ENCODE results near the gene TGFB1.

TGFB1 gene

DNA sequence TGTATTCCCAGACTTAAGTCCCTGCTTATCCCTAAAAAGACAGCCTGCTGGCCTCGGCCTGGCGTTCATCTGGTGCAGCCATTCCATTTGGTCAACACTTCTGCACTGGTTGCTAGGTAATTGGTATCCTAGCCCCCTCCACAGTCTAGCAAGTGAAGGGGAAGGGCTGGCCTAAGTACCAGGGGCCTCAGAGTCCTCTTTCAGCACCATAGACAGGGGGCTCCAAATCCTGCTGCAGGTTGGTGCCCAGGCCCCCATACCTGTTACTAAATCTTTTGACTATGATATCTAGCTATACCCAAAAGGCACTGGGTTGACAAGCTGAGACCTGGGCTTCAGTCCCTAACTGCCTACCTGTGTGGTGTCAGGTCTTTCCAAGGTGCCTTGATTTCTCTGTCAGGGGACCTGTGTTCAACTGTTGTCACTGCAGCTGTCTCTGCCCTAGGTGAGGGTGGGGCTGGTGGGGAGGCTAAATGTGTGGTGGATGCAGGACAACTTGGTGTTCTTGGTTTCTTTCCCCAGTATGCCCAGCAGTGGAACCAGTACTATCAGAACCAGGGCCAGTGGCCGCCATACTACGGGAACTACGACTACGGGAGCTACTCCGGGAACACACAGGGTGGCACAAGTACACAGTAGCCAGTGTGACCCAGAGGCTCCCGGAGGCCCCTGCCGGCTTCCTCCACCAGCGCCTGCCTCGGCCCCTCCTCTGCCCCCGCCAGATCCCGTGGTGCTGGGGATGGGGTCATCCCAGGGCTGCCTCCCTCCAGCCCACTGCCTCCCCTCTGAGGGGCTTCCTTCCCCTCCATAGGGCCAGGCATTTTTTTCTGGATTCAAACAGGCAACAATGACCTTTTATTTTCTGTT is 47.6 kb downstream of the TGFB1 start:
- in situ Hi-C loops (cut with MboI; ENCODE audit: low pct_unique_long_range_greater_than_20kb, low sequenced_read_pairs, unreplicated experiment) = no loop called here

DNA sequence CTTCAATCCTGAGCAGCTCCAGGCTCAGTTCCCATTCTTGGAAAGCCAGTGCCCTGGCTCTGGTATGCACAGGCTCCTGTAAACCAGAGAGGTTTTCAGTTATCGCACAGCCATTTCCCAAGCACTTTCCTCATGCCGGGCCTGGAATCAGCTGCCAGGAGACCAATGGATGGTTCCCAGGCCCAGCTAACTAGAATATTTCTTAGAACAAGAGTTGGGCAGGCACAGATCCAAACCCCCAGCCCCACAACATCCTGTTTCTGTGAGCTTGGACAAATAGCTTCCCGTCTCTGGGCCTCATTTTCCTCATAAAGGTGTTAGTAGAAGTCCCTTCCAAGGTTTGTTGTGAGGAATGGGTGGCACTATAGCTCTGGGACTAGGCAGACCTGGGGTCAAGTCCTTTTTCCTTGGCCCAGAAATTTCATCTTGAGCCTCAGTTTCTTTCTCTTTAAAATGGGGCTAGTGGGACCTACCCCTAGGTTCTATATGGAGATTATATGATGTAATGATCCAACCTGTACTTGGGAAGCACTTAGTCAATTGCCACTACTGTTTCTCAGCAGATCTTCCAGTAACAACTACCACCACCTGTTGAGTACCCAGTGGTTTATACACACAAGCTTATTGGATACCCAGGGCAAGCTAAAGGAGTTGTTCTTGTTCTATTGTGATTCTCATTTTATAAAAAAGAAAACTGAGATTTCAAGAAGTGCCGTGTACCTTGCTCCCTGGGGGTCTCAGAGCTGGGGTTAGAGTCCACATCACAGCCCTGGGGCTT is 48.8 kb downstream of the TGFB1 start:
- TF ChIP-seq, protein P1, sequence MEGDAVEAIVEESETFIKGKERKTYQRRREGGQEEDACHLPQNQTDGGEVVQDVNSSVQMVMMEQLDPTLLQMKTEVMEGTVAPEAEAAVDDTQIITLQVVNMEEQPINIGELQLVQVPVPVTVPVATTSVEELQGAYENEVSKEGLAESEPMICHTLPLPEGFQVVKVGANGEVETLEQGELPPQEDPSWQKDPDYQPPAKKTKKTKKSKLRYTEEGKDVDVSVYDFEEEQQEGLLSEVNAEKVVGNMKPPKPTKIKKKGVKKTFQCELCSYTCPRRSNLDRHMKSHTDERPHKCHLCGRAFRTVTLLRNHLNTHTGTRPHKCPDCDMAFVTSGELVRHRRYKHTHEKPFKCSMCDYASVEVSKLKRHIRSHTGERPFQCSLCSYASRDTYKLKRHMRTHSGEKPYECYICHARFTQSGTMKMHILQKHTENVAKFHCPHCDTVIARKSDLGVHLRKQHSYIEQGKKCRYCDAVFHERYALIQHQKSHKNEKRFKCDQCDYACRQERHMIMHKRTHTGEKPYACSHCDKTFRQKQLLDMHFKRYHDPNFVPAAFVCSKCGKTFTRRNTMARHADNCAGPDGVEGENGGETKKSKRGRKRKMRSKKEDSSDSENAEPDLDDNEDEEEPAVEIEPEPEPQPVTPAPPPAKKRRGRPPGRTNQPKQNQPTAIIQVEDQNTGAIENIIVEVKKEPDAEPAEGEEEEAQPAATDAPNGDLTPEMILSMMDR (IDR thresholded peaks at IDR 0.05; ENCODE audit: extremely low read depth, insufficient read depth, missing control alignments) = no peak
- in situ Hi-C loops (cut with MboI; ENCODE audit: low pct_unique_long_range_greater_than_20kb, low sequenced_read_pairs, unreplicated experiment) = no loop called here
- DNase-seq (ENCODE audit: low spot score) = no peak

More for the DNA sequence above, 47.6 kb downstream of the TGFB1 start:
- no peak for DNase-seq (ENCODE audit: low spot score)
- TF ChIP-seq, protein P1 (IDR thresholded peaks at IDR 0.05; ENCODE audit: extremely low read depth, insufficient read depth, missing control alignments) = no peak

GRCh38 chr19:41303954-41304353 is 49.8 kb downstream of the TGFB1 start:
- in situ Hi-C loops (cut with MboI; ENCODE audit: low pct_unique_long_range_greater_than_20kb, low sequenced_read_pairs, unreplicated experiment) = no loop called here
- TF ChIP-seq, protein P1 (IDR thresholded peaks at IDR 0.05; ENCODE audit: extremely low read depth, insufficient read depth, missing control alignments) = no peak
- no peak for DNase-seq (ENCODE audit: low spot score)

- peak; percentile 84 for DNase-seq (ENCODE audit: low spot score)
- TF ChIP-seq, protein P1 (IDR thresholded peaks at IDR 0.05; ENCODE audit: extremely low read depth, insufficient read depth, missing control alignments) = no peak
- in situ Hi-C loops (cut with MboI; ENCODE audit: low pct_unique_long_range_greater_than_20kb, low sequenced_read_pairs, unreplicated experiment) = no loop called here
Measured at GRCh38 chr19:41302624-41303351, 50.9 kb downstream of the TGFB1 start.

- no peak for DNase-seq (ENCODE audit: low spot score)
- in situ Hi-C loops (cut with MboI; ENCODE audit: low pct_unique_long_range_greater_than_20kb, low sequenced_read_pairs, unreplicated experiment) = no loop called here
- TF ChIP-seq, protein P1 (IDR thresholded peaks at IDR 0.05; ENCODE audit: extremely low read depth, insufficient read depth, missing control alignments) = no peak
Measured at GRCh38 chr19:41300555-41300954, 53.2 kb downstream of the TGFB1 start.

DNA sequence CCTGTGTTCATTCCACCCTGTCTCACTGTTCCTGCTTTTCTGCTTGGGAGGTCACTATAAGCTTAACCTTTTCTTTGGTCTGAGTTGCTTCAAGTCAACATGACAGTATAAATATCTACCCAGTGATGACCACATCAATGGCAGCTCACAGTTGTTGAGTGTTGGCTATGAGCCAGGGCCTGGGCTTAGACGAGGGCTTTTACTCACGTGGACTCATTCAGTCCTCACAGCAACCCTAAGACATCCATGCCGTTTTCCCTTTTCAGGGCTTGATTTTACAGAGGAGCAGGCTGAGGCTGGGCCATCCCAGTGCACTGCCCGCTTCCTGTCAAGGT is 54.0 kb downstream of the TGFB1 start:
- TF ChIP-seq, protein P1 (IDR thresholded peaks at IDR 0.05; ENCODE audit: extremely low read depth, insufficient read depth, missing control alignments) = no peak
- DNase-seq (ENCODE audit: low spot score) = no peak
- in situ Hi-C loops (cut with MboI; ENCODE audit: low pct_unique_long_range_greater_than_20kb, low sequenced_read_pairs, unreplicated experiment) = no loop called here
